HCT116 (cell line): Measurements from ENCODE around the gene WNK2. TPM values are rescaled to one million over a fixed set of nuclear protein-coding genes. Genes with fewer than 3 reads are reported as not detected.

Source experiments
- ATAC-seq: fragments of 200-7000 bp; cut with Tn5 transposase; 2 replicates; pipeline ENCODE4 v1.9.1; 2020; ENCODE audit warnings: mild to moderate bottlenecking, moderate library complexity
- BruUV-seq: library from RNA; stranded (reverse); fragments of 400-500 nt; replicated peaks from 2 replicates; lab custom pipeline; 2021; lab: Mats Ljungman, UMichigan
- CTCF ChIA-PET: fragments of 300-600 bp; sonication (Branson Sonifier 250); formaldehyde crosslinking; loops from one replicate; lab custom pipeline; 2021; ENCODE audit warnings: antibody characterized with exemption; lab: Charles Lee
- POLR2A ChIA-PET: fragments of 300-600, 350-600 bp; sonication (Branson Sonifier 250); formaldehyde crosslinking; loops from one replicate; lab custom pipeline; 2021; ENCODE audit warnings: antibody characterized with exemption; lab: Charles Lee
- RAD21 ChIA-PET, 2 experiments: fragments of 300-600 bp; sonication (Branson Sonifier 250); formaldehyde crosslinking; loops; one replicate each; lab custom pipeline; 2023; ENCODE audit warnings: low total read pairs in 2 of 2; ENCODE audit not compliant: uncharacterized antibody in 2 of 2, unreplicated experiment in 2 of 2, low non-redundant PET in 1 of 2; lab: Charles Lee
- DNase-seq: peaks from one replicate; pipeline ENCODE4 v3.0.0-alpha.2; 2010; ENCODE audit warnings: low read depth, low spot score
- H2AFZ ChIP-seq: fragments of 200-600 bp; shearing (Covaris generic), sonication (generic); 2 replicates; pipeline ENCODE4 v1.6.1; 2017; ENCODE audit warnings: low read depth, mixed run types, mixed read lengths, antibody characterized with exemption, low read length; ENCODE audit not compliant: poor library complexity, severe bottlenecking
- H3K27ac ChIP-seq: 2 replicates; pipeline ENCODE4 v1.5.1; 2012; ENCODE audit warnings: low read depth, low read length
- H3K27me3 ChIP-seq: fragments of 200-600 bp; sonication (generic); 2 replicates; pipeline ENCODE4 v1.6.1; 2016; ENCODE audit warnings: mixed run types, low read length, mixed read lengths; ENCODE audit not compliant: insufficient read depth
- H3K36me3 ChIP-seq, 2 experiments: fragments of 200-500 bp in 1 of 2; fragments of 200-600 bp in 1 of 2; sonication (Bioruptor generic) in 1 of 2; sonication (generic) in 1 of 2; 2 replicates each; pipeline versions ENCODE4 v1.5.1 to v1.6.1; 2014 to 2016; ENCODE audit warnings: low read length in 2 of 2, inconsistent platforms in 1 of 2, mixed read lengths in 1 of 2, mixed run types in 1 of 2; ENCODE audit not compliant: insufficient read depth in 2 of 2, control insufficient read depth in 1 of 2
- H3K4me1 ChIP-seq, 2 experiments: fragments of 200-600 bp in 1 of 2; sonication (generic) in 1 of 2; 2 replicates each; pipeline versions ENCODE4 v1.5.1 to v1.6.1; 2012 to 2017; ENCODE audit warnings: low read length in 2 of 2, inconsistent platforms in 1 of 2, mild to moderate bottlenecking in 1 of 2, mixed read lengths in 1 of 2, mixed run types in 1 of 2, moderate library complexity in 1 of 2; ENCODE audit not compliant: insufficient read depth in 2 of 2, control insufficient read depth in 1 of 2
- H3K4me2 ChIP-seq: fragments of 200-600 bp; sonication (generic); 2 replicates; pipeline ENCODE4 v1.6.1; 2017; ENCODE audit warnings: mixed run types, low read length, mixed read lengths
- H3K4me3 ChIP-seq, 2 experiments: fragments of 200-600 bp in 1 of 2; sonication (generic) in 1 of 2; replicated peaks in 1 of 2; 2 replicates each; pipeline ENCODE4 v1.5.1; 2011 to 2016; ENCODE audit warnings: low read length in 2 of 2, control low read depth in 1 of 2, low read depth in 1 of 2, mild to moderate bottlenecking in 1 of 2, mixed read lengths in 1 of 2, mixed run types in 1 of 2
- H3K79me2 ChIP-seq: fragments of 200-600 bp; sonication (generic); 2 replicates; pipeline ENCODE4 v1.6.1; 2017; ENCODE audit warnings: mild to moderate bottlenecking, mixed run types, low read length, moderate library complexity, mixed read lengths; ENCODE audit not compliant: insufficient read depth
- H3K9ac ChIP-seq: fragments of 200-600 bp; sonication (generic); 2 replicates; pipeline ENCODE4 v1.6.1; 2016; ENCODE audit warnings: low read length, mixed read lengths
- H3K9me2 ChIP-seq: fragments of 200-600 bp; sonication (generic), shearing (Covaris generic); 2 replicates; pipeline ENCODE4 v1.6.1; 2017; ENCODE audit warnings: mixed run types, mild to moderate bottlenecking, moderate library complexity; ENCODE audit not compliant: insufficient read depth
- H3K9me3 ChIP-seq, 2 experiments: fragments of 200-500 bp in 1 of 2; fragments of 200-600 bp in 1 of 2; sonication (Bioruptor generic) in 1 of 2; sonication (generic) in 1 of 2; 2 replicates each; pipeline ENCODE4 v1.6.1; 2014 to 2017; ENCODE audit warnings: low read length in 2 of 2, mixed read lengths in 2 of 2, inconsistent platforms in 1 of 2, low read depth in 1 of 2, mild to moderate bottlenecking in 1 of 2, mixed run types in 1 of 2, moderate library complexity in 1 of 2; ENCODE audit not compliant: control insufficient read depth in 1 of 2, insufficient read depth in 1 of 2
- H4K20me1 ChIP-seq: fragments of 200-600 bp; sonication (generic), shearing (Covaris generic); 2 replicates; pipeline ENCODE4 v1.6.1; 2017; ENCODE audit warnings: mixed run types, mild to moderate bottlenecking, moderate library complexity; ENCODE audit not compliant: insufficient read depth
- ATF3 ChIP-seq: IDR thresholded peaks from 2 replicates; pipeline ENCODE4 v1.6.1; 2012
- CEBPB ChIP-seq: IDR thresholded peaks from 2 replicates; pipeline ENCODE4 v1.6.1; 2012; ENCODE audit warnings: low read depth
- EGR1 ChIP-seq: IDR thresholded peaks from 2 replicates; pipeline ENCODE4 v1.6.1; 2012; ENCODE audit warnings: low read depth
- EZH2 ChIP-seq: fragments of 200-600 bp; sonication (generic); IDR thresholded peaks from 2 replicates; pipeline ENCODE4 v1.6.1; 2017; ENCODE audit warnings: antibody characterized with exemption, mixed run types
- FOSL1 ChIP-seq: IDR thresholded peaks from 2 replicates; pipeline ENCODE4 v1.6.1; 2012; ENCODE audit warnings: low read depth
- JUND ChIP-seq: IDR thresholded peaks from 2 replicates; pipeline ENCODE4 v1.6.1; 2012
- MAX ChIP-seq: IDR thresholded peaks from 2 replicates; pipeline ENCODE4 v1.6.1; 2012
- POLR2A ChIP-seq: IDR thresholded peaks from 2 replicates; pipeline ENCODE4 v1.7.0; 2011; ENCODE audit warnings: borderline replicate concordance; ENCODE audit not compliant: insufficient read depth, insufficient read length; ENCODE audit errors: extremely low read depth
- POLR2AphosphoS5 ChIP-seq: IDR thresholded peaks from 2 replicates; pipeline ENCODE4 v1.6.1; 2011; ENCODE audit warnings: mild to moderate bottlenecking, low read depth, low read length, moderate library complexity
- REST ChIP-seq: IDR thresholded peaks from 2 replicates; pipeline ENCODE4 v1.6.1; 2012; ENCODE audit warnings: low read depth
- SIN3A ChIP-seq: IDR thresholded peaks from 2 replicates; pipeline ENCODE4 v1.6.1; 2012; ENCODE audit warnings: low read depth
- SP1 ChIP-seq: IDR thresholded peaks from 2 replicates; pipeline ENCODE4 v1.6.1; 2012; ENCODE audit warnings: low read depth
- YY1 ChIP-seq: IDR thresholded peaks from 2 replicates; pipeline ENCODE4 v1.6.1; 2011; ENCODE audit warnings: low read length, low read depth, moderate library complexity, mild to moderate bottlenecking; ENCODE audit not compliant: insufficient replicate concordance; ENCODE audit errors: extremely low read depth
- ZFX ChIP-seq: fragments of 450-650 bp; IDR thresholded peaks from 2 replicates; pipeline ENCODE4 v1.6.1; 2017
- intact Hi-C: fragments of 100-400 bp; cut with micrococcal nuclease; formaldehyde crosslinking; loops from 2 replicates; pipeline ENCODE4 v1.10.0; 2022
- total RNA-seq: library from RNA; stranded (reverse); gene quantifications from one replicate; pipeline ENCODE4 v1.2.1, GENCODE V29; 2021; ENCODE audit not compliant: unreplicated experiment

WNK2 gene
- total RNA-seq, 1 experiment from 2014 or later = 24.4 TPM

- ChIA-PET POLR2A (no interaction called here), CTCF (no interaction called here), RAD21 (no interaction called here)
- BruUV-seq = no TSS peak
- H2AFZ ChIP-seq = no peak overlapping the region
- no peak overlapping the region for H3K4me2 ChIP-seq
- no peak overlapping the region for H3K4me3 ChIP-seq
- no peaks in the 10 kb centered on the region; a peak in 1 of 4 replicates for H3K36me3 ChIP-seq
- H3K4me1 ChIP-seq = no peaks in the 10 kb centered on the region
- no peaks in the 10 kb centered on the region for H3K9me3 ChIP-seq
- H3K79me2 ChIP-seq = no peaks in the 10 kb centered on the region
- no peaks in the 10 kb centered on the region for H3K27me3 ChIP-seq
- H3K27ac ChIP-seq = no peak overlapping the region
- TF ChIP-seq ZFX = no peak
- no peak for TF ChIP-seq SP1
- TF ChIP-seq YY1 = no peak
- no peak for TF ChIP-seq EGR1
- TF ChIP-seq JUND = no peak
- no peak for TF ChIP-seq CEBPB
- TF ChIP-seq ATF3 = no peak
- TF ChIP-seq MAX = no peak
- TF ChIP-seq REST = no peak
- TF ChIP-seq FOSL1 = no peak
- no peak for TF ChIP-seq EZH2
- no peak for TF ChIP-seq POLR2A
- no peak for TF ChIP-seq POLR2AphosphoS5
- TF ChIP-seq SIN3A = no peak
- no peak for ATAC-seq
- no peaks in the 10 kb centered on the region for H3K9me2 ChIP-seq
- no peak for DNase-seq
- intact Hi-C loops = loop anchor here (10.0 kb wide), 1 partner anchor 265 kb away; no protein-coding TSS in a partner anchor
- H3K9ac ChIP-seq = no peak overlapping the region
- no peaks in the 10 kb centered on the region for H4K20me1 ChIP-seq
Measured at GRCh38 chr9:93299418-93300174, 115.7 kb downstream of the WNK2 start.
